Breast epithelium (tissue), 4 donors: ENCODE measurements around the gene TYW1. TPM values are rescaled to one million over a fixed set of nuclear protein-coding genes. Genes with fewer than 3 reads are reported as not detected.
"Not testable (repeated sequence)": the region's sequence is repeated elsewhere in the genome, so short reads cannot be mapped to it uniquely, and the experiment has no call there.

Experiments used
- DNase-seq, 2 donors: peaks; one replicate each; pipeline ENCODE4 v3.0.0-alpha.2; 2019; ENCODE audit warnings: low spot score in 2 of 2
- H3K27ac ChIP-seq, 2 donors: fragments of 200-600 bp; sonication (generic) in 1 of 2; one replicate each; pipeline ENCODE4 v1.5.1; 2016 to 2019; ENCODE audit warnings: mild to moderate bottlenecking in 1 of 2
- H3K27me3 ChIP-seq, 2 donors: fragments of 200-600 bp; sonication (generic) in 1 of 2; one replicate each; pipeline versions ENCODE4 v1.5.1 to v1.6.0; 2017 to 2019; ENCODE audit warnings: control low read depth in 1 of 2, mild to moderate bottlenecking in 1 of 2
- H3K36me3 ChIP-seq: fragments of 200-600 bp; one replicate; pipeline ENCODE4 v1.5.1; 2019
- H3K4me1 ChIP-seq, 2 donors: fragments of 200-600 bp; sonication (generic); one replicate each; pipeline ENCODE4 v1.5.1; 2016 to 2019; ENCODE audit warnings: control low read depth in 1 of 2
- H3K4me3 ChIP-seq, 3 donors: fragments of 200-600 bp; sonication (generic); 1 replicate in 2 of 3; 2 replicates in 1 of 3; pipeline ENCODE4 v1.5.1; 2016 to 2019; ENCODE audit warnings: mild to moderate bottlenecking in 3 of 3, moderate library complexity in 2 of 3
- H3K9me3 ChIP-seq, 2 donors: fragments of 200-600 bp; sonication (generic) in 1 of 2; one replicate each; pipeline ENCODE4 v1.5.1; 2016 to 2019; ENCODE audit warnings: control low read depth in 1 of 2
- CTCF ChIP-seq, 3 donors: fragments of 450-650 bp; IDR thresholded peaks; one replicate each; pipeline ENCODE4 v1.5.1; 2016 to 2017; ENCODE audit warnings: antibody characterized with exemption in 3 of 3, mild to moderate bottlenecking in 3 of 3, moderate library complexity in 3 of 3
- POLR2A ChIP-seq: fragments of 450-650 bp; IDR thresholded peaks from one replicate; pipeline ENCODE4 v1.6.1; 2016; ENCODE audit warnings: antibody characterized with exemption, mild to moderate bottlenecking, moderate library complexity
- POLR2AphosphoS5 ChIP-seq, 3 donors: sonication (generic); formaldehyde crosslinking; IDR thresholded peaks; one replicate each; pipeline ENCODE4 v1.6.1; 2017; ENCODE audit warnings: antibody characterized with exemption in 3 of 3
- intact Hi-C: fragments of 100-400 bp; cut with DNase I; formaldehyde crosslinking; loops from one replicate; pipeline ENCODE4 v1.15.1; 2023; ENCODE audit warnings: low total_unique reads
- total RNA-seq, 3 donors: library from RNA; depleted of rRNA; stranded (reverse); fragments of >200 nt; gene quantifications; one replicate each; pipeline ENCODE4 v1.1.0, GENCODE V29; 2016

The TYW1 gene
- total RNA-seq, 3 donors from 2014 or later = 16.0 to 26.2 (median 23.6) TPM

GRCh38 chr7:67056683-67057082, 60.0 kb downstream of the TYW1 start:
- Histone ChIP-seq H3K36me3 (no peaks in the 10 kb centered on the region), H3K27me3 (no peaks in the 10 kb centered on the region), H3K4me1 (no peaks in the 10 kb centered on the region), H3K9me3 (no peaks in the 10 kb centered on the region), H3K27ac (no peak overlapping the region), H3K4me3 (no peak overlapping the region)
- no peak for DNase-seq
- intact Hi-C loops = no loop called here
- TF ChIP-seq POLR2AphosphoS5 (IDR thresholded peaks at IDR 0.05) (no peak), POLR2A (no peak), CTCF (IDR thresholded peaks at IDR 0.05) (no peak)

GRCh38 chr7:67061321-67061720, 64.7 kb downstream of the TYW1 start:
- H3K27me3 ChIP-seq, H3K9me3 ChIP-seq, H3K4me1 ChIP-seq, H3K4me3 ChIP-seq, intact Hi-C loops, H3K27ac ChIP-seq, H3K36me3 ChIP-seq, DNase-seq: not testable (repeated sequence)

GRCh38 chr7:67062802-67063201, 66.2 kb downstream of the TYW1 start:
- H3K4me3 ChIP-seq, H3K4me1 ChIP-seq, H3K36me3 ChIP-seq, intact Hi-C loops, DNase-seq, H3K27me3 ChIP-seq, H3K27ac ChIP-seq, H3K9me3 ChIP-seq: not testable (repeated sequence)

- H3K4me3 ChIP-seq = peak overlapping the region in 2 of 3 donors; percentile 24 to 53
- H3K27me3 ChIP-seq, H3K9me3 ChIP-seq, DNase-seq, intact Hi-C loops, H3K4me1 ChIP-seq, H3K36me3 ChIP-seq: not testable (repeated sequence)
- H3K27ac ChIP-seq = peak overlapping the region; percentile 15 to 70
Observed at GRCh38 chr7:67066950-67067622, 70.5 kb downstream of the TYW1 start.

- H3K27ac ChIP-seq, H3K4me3 ChIP-seq, DNase-seq, H3K4me1 ChIP-seq, H3K27me3 ChIP-seq, H3K36me3 ChIP-seq, intact Hi-C loops: not testable (repeated sequence)
- peaks cover 9 to 36% of the 10 kb centered on the region in 2 donors for H3K9me3 ChIP-seq
Observed at GRCh38 chr7:67076120-67076519, 79.5 kb downstream of the TYW1 start.

GRCh38 chr7:67082880-67083279, 86.2 kb downstream of the TYW1 start:
- H3K36me3 ChIP-seq, H3K9me3 ChIP-seq, H3K4me3 ChIP-seq, H3K27me3 ChIP-seq, H3K4me1 ChIP-seq, intact Hi-C loops, H3K27ac ChIP-seq, DNase-seq: not testable (repeated sequence)

GRCh38 chr7:67089261-67089660, 92.6 kb downstream of the TYW1 start:
- H3K4me1 ChIP-seq, DNase-seq, H3K27me3 ChIP-seq, H3K4me3 ChIP-seq, H3K27ac ChIP-seq, intact Hi-C loops, H3K9me3 ChIP-seq, H3K36me3 ChIP-seq: not testable (repeated sequence)

- H3K4me1 ChIP-seq, H3K27me3 ChIP-seq, H3K27ac ChIP-seq, DNase-seq, H3K4me3 ChIP-seq, H3K36me3 ChIP-seq, H3K9me3 ChIP-seq, intact Hi-C loops: not testable (repeated sequence)
Observed at GRCh38 chr7:67091053-67091452, 94.4 kb downstream of the TYW1 start.

- H3K9me3 ChIP-seq, H3K4me1 ChIP-seq, DNase-seq, intact Hi-C loops, H3K27me3 ChIP-seq, H3K27ac ChIP-seq, H3K36me3 ChIP-seq, H3K4me3 ChIP-seq: not testable (repeated sequence)
Observed at GRCh38 chr7:67098031-67098430, 101.4 kb downstream of the TYW1 start.

- H3K36me3 ChIP-seq, H3K27me3 ChIP-seq, H3K9me3 ChIP-seq, H3K27ac ChIP-seq, intact Hi-C loops, H3K4me3 ChIP-seq, DNase-seq, H3K4me1 ChIP-seq: not testable (repeated sequence)
Observed at GRCh38 chr7:67099406-67099805, 102.8 kb downstream of the TYW1 start.

GRCh38 chr7:67100038-67100437, 103.4 kb downstream of the TYW1 start:
- not testable (repeated sequence) for H3K9me3 ChIP-seq

More at GRCh38 chr7:67100038-67100437, 103.4 kb downstream of the TYW1 start:
- H3K27me3 ChIP-seq, DNase-seq, H3K27ac ChIP-seq, H3K36me3 ChIP-seq, H3K4me3 ChIP-seq, intact Hi-C loops, H3K4me1 ChIP-seq: not testable (repeated sequence)
